Choroid plexus epithelial cell (primary cell): ENCODE measurements around the gene TDRD10.
"Not testable (repeated sequence)": the region's sequence is repeated elsewhere in the genome, so short reads cannot be mapped to it uniquely, and the experiment has no call there.

Source experiments
- DNase-seq: peaks from one replicate; pipeline ENCODE4 v3.0.0-alpha.2; 2010; ENCODE audit warnings: low read depth
- H3K4me3 ChIP-seq: 2 replicates; pipeline ENCODE4 v1.5.1; 2011; ENCODE audit warnings: low read depth, mild to moderate bottlenecking, control low read depth, low read length, moderate library complexity
- TF ChIP-seq, protein P1 (sequence below): conservative IDR thresholded peaks from 2 replicates; pipeline ENCODE4 v1.5.1; 2011; ENCODE audit warnings: low read depth, mild to moderate bottlenecking, control low read depth, inconsistent platforms, low read length, moderate library complexity

Gene TDRD10

DNA sequence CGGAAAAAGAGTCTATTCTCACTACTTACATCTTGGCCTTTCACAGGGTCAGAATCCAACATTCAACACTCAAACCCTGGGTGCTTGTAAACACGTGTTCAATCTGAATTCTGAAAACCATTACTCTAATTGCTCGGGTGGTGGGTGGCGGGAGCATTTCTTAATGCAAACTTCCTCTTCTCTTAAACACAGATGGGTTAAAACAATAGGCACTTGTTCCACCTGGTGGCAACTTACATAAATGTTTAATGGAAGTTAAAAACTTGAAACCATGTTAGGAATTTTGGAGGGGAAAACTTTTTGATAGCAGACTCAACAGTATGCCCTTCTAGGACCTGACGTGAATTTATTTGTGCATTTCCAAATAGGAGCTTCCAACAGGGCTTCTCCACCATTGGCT is 23.4 kb upstream of the TDRD10 start:
- TF ChIP-seq, protein P1, sequence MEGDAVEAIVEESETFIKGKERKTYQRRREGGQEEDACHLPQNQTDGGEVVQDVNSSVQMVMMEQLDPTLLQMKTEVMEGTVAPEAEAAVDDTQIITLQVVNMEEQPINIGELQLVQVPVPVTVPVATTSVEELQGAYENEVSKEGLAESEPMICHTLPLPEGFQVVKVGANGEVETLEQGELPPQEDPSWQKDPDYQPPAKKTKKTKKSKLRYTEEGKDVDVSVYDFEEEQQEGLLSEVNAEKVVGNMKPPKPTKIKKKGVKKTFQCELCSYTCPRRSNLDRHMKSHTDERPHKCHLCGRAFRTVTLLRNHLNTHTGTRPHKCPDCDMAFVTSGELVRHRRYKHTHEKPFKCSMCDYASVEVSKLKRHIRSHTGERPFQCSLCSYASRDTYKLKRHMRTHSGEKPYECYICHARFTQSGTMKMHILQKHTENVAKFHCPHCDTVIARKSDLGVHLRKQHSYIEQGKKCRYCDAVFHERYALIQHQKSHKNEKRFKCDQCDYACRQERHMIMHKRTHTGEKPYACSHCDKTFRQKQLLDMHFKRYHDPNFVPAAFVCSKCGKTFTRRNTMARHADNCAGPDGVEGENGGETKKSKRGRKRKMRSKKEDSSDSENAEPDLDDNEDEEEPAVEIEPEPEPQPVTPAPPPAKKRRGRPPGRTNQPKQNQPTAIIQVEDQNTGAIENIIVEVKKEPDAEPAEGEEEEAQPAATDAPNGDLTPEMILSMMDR = peak; percentile 34
- peak; percentile 49 for DNase-seq
- H3K4me3 ChIP-seq = no peak overlapping the region

DNA sequence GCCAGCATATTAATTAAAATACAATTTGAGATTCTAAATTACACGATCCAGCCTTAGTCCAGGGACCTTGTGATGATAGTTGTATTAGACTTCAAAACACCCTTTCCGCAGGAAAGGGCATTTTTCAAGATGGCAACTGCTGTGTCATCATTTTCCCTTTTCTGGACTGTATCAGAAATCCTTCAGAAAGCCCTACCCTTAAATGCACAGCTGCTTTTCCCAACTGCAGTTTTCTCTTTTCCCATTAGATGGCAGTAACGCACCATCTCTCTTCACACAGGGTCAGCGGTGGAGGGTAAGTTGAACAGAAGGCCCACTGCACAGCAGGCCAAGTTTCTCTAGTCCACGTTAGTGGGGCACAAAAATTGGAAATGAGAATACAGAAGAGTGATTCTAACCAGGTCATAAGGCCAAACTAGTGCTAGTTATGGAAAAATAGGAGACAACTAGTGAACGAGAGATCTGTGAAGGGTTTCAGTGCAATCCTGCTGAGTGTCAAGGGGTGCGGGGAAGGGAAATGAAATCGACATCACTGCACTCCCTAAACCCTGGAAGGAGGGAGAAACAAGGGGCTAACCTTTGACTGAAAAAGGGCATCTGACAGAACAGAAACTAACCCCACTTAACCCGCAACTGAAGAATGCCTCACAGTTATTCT is 22.1 kb upstream of the TDRD10 start:
- TF ChIP-seq, protein P1 = peak; percentile 93
- H3K4me3 ChIP-seq = no peak overlapping the region
- DNase-seq = peak; percentile 90

DNA sequence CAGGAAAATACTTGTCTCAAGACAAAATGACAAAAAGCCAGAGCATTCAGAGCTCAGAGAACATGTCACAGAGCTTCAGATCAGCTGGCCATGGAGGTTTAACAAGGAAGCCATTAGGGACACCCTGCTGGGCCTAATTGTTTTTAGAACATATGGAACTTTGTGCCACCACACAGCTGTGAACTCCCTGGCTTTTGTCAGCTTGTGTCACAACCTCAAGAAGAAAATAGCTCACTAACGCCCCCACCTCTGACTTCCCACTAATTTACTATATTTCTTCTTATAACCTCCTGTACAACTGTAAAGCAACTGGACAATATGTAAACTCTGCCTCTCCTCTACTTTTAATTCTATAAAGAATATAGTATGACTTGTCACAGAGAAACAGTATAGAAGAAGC is 21.0 kb upstream of the TDRD10 start:
- TF ChIP-seq, protein P1 = no peak
- H3K4me3 ChIP-seq = no peak overlapping the region
- DNase-seq = no peak

DNA sequence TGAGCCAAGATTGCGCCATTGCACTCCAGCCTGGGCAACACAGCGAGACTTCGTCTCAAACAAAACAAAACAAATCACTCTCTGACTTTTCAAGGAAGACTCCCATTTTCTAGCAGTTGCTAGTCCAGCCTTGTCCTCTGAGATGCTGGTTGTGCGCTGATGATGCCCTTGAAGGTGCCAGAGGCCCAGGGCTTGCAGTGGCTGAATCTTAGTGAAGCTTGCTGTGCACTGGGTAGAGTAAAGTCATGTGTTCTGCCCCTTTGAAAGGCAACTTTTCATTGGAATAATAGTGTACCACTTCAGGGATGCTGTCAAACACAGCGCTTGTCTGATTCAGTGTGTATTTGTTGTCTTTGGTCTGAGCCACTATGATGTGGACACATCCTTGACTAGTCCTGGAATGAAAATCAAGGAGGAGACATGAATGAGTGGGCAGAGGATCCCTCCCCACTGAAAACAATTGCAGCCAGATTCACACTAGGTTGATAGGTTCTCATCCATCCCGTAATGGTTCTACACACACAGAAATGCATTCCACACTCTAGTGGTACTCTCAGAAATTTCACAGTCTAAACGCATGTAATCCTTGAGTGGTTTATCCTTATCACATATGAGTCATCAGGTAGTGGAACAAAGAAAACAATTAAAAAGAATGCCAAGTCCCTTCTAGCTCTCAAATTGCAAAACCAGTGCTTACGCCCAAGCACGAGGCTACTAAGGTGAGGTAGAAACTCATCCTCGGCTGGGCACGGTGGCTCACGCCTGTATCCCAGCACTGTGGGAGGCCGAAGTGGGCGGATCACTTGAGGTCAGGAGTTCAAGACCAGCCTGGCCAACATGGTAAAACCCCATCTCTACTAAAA is 17.8 kb upstream of the TDRD10 start:
- TF ChIP-seq, protein P1 = no peak
- no peak overlapping the region for H3K4me3 ChIP-seq
- peak; percentile 83 for DNase-seq

DNA sequence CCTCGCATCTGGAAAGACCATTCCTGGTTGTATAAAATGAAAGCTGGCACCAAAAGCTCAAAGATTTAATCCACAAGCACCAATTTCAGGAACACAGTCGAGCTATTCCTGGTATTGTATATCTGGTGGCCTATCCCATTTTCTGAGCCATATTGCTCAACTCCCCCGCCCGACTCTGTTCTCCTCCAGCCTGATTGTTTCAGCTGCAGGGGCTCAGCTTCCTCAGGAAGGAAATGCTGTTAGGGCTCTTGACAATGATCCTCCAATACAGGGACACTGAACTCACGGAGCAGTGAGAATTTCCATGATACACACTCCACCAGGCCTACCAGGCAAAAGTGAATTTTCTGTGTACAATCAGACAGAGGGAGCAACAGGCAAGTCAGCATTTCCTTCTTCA is 16.9 kb upstream of the TDRD10 start:
- DNase-seq = no peak
- no peak overlapping the region for H3K4me3 ChIP-seq
- TF ChIP-seq, protein P1 = no peak

DNA sequence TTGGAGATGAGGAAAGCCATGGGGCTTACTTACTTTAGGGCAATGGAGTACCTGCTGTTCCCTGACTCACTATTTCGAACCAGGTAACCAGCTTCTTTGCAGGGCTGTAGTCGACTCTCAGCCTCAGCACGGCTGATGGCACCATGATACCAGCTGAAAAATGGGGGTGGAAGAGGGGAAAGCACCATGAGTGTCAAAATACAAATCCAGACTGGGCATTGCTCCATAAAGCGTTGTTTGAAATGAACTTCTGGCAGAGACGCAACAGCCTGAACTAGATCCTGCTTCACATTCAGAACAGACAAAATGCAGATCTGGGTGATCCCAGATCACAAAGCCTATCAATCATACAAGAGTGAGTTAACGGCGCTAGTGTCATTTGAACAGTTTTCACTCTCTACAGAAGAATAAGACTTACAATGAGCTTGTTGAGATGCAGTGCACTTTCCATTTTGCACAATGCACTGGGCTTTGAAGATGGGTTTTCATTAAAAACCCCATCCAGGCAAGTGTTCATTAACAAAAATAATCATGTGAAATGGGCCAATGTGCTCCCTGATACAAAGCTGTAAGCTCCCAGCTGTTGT is 16.0 kb upstream of the TDRD10 start:
- TF ChIP-seq, protein P1 = no peak
- no peak for DNase-seq
- no peak overlapping the region for H3K4me3 ChIP-seq

DNA sequence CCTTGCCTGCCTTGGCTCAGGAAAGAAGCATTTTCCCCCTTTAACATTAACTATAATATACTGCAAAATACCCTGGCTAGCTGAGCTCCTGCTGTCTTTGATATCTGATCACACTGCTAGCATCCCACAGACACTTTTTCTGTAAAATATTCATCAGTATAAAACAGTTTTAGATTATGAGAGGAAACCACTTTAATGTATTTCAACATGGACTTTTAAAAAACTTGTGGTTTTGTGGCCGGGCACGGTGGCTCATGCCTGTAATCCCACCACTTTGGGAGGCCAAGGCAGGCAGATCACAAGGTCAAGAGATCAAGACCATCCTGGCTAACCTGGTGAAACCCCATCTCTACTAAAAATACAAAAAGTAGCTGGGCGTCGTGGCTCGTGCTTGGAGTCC is 15.3 kb upstream of the TDRD10 start:
- not testable (repeated sequence) for DNase-seq

More for the DNA sequence above, 15.3 kb upstream of the TDRD10 start:
- H3K4me3 ChIP-seq = not testable (repeated sequence)
